IPS DF 19.7 (cell line): ENCODE measurements around the gene COL25A1.

Experiments used
- DNase-seq: peaks from one replicate; pipeline ENCODE4 v3.0.0-alpha.2; 2013; ENCODE audit warnings: low read depth, low spot score

COL25A1 gene

GRCh38 chr4:108820492-108821350, 481.7 kb downstream of the COL25A1 start:
- DNase-seq: no peak

DNA sequence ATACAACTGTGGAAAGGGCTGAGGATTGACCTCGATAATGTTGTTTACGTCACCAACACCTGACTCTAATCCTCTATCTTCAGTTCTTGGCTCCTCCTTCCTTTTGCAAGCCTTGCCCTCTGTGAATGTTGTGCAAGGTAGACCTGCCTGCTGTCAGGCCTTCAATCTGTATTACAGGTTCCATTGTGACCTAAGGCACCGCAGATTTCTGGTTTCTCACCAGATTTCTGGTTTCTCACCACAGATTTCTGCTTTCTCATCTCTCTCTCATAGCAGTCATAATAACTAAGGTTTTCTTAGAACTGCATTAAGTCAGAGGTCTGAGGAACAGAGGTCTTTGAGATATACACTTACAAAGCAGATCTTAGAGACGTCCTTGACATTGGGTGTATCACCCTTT, 488.1 kb downstream of the COL25A1 start:
- DNase-seq: no peak

GRCh38 chr4:108813261-108813660, 489.2 kb downstream of the COL25A1 start:
- no peak for DNase-seq

DNA sequence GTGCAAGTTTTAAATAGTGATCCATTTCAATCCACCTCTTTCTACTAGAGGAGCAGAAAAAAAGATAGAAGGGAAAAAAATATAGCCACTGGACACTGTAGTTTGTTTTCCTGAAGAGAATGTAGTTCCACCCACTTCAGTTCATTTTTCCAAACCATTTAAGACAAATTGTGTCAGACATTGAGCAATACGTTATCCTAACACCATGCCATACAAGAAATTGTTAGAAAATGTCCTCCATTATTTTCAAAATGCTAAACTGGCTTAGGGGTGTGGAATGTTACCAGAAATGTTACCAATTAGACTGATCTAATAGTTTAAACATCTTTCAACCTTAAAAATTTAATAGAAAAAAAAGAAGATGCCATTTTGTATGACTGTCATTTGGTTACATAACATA, 491.0 kb downstream of the COL25A1 start:
- DNase-seq: no peak

GRCh38 chr4:108810087-108810486, 492.4 kb downstream of the COL25A1 start:
- no peak for DNase-seq

DNA sequence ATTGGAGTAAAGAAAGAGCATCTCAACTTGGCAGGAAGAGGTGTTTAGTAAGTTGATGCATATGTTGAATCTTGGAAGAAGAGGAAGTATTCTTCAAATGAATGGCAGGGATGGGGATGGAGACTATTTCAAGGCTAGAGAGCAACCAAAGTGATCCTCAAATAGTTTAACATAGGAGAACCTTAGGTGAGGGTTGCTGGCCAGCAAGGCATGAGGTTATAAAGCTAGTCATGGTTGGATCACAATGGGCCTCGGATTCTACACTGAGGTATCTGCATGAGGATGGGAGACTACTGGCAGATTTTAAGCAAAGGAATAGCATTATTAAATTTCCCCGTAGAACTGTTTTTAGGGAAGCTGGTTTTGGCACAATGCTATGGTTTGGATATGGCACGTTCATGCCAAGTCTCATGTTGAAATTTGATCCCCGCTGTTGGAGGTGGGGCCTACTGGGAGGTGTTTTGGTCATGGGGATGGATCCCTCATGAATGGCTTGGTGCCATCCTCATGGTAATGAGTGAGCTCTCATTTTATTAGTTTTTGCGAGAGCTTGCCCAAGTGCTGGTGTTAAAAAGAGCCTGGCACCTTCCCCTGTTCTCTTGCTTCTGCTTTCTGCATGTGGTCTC, 497.7 kb downstream of the COL25A1 start:
- no peak for DNase-seq

DNA sequence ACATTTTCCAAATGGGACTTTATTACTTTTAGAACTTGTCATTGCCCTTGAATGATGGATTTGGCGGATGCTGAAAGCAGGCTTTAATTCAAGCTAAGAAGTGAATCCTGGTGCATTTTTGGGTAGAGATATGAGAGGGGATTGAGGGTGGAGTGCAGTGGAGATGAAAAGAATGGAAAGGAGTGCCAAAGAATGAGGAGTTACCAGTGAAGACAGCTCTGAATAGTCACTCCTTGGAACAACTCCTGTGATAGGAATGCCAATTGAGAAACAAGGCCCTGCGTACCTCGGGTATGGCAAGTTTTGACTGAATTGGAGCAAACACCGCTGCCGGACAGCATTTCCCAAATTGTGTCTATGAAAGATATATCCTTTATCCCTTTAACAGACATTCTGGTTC, 503.2 kb downstream of the COL25A1 start:
- no peak for DNase-seq

GRCh38 chr4:108796173-108796572, 506.3 kb downstream of the COL25A1 start:
- DNase-seq: no peak

DNA sequence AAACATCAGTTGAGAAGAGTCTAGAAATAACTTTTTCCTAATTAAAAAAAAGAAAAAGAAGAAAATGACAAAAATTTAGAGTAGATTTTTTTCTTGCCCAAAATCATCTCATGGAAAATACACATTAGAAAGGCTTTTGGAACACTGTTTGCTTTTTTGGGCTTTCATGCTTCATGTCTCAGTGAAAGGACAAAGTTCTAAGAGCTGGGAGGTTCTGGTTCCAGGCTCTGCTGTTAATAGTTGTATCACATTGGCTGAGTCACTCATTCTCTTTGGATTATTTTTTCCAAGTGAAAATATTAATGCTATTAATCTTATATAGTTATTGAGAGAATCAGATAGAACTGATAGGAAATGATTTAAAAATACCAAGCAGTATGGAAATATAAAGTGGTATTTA, 506.7 kb downstream of the COL25A1 start:
- DNase-seq: no peak

DNA sequence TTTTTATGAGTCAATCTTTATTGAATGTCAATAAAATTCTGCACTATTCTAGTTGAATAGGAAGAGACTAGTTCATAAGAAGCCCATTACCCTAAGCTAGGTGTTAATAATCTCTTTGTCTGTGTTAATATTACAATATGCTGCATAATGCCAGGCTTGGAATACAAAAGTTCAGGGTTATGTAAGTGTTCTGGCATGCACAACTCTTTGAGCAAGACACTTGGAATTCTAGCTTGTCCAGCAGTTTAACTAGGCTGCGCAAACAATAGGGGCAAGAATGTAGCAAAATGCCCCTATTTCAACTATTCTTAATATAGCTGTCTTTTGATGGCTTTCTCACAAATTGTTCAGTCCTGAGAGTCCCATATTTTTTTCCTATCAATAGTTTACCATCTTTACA, 508.3 kb downstream of the COL25A1 start:
- no peak for DNase-seq

DNA sequence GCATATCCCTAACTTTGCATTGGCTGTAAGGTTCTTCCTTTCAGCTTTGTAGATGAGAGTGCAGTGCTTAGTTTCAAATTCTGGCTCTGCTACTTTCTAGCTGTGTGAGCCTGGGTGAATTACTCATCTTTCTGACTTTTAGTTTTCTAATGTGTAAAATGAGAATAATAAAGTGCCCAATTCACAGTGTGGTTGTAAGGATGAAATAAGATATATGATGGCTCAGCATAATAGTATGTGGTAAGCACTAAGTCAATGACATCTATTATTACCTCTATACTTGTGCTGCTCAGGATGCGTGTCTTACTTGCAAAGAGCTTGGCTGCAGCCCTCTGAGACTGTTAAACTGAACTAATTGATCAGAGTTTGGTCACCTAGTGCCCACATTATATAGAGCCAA, 509.0 kb downstream of the COL25A1 start:
- DNase-seq: no peak

DNA sequence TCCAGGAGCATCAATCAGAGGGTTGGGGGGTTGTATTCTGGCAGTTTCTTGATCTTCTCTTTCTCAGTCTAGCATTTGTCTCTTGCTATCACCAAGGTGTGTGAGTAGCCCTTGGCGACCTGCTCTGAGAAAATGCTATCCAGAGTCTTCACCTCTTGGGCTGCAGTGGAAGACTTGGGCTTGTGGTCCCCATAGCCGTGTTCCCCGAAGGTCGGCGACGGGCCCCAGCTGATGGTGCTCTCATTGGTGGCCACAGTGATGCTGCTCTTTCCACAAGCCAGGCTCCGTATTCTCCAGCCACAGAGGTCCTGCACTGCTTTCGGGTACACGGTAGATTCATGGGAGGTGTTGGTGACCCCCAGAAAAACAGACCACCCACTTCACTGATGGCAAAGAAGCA, 513.7 kb downstream of the COL25A1 start:
- DNase-seq: no peak

GRCh38 chr4:108787724-108788123, 514.7 kb downstream of the COL25A1 start:
- DNase-seq: no peak

DNA sequence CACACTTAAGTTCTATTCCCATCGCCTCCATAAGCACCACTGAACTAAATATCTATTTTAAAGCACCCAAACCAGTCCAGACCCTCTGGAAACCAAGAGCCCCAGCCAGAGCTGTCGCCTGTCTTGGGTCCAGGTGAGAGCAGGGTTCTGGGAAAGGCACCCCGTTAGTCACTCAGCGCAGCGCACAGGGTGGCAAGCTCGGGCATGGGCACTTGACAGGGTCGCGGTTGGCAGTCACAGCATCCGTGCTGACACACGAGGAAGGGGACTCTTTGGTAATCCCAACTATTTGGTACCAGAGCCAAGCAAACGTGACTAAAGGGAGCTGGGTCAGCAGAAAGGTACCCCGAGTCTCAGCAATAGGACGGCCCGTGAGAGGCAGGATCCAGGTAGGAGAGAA, 515.4 kb downstream of the COL25A1 start:
- DNase-seq: no peak

DNA sequence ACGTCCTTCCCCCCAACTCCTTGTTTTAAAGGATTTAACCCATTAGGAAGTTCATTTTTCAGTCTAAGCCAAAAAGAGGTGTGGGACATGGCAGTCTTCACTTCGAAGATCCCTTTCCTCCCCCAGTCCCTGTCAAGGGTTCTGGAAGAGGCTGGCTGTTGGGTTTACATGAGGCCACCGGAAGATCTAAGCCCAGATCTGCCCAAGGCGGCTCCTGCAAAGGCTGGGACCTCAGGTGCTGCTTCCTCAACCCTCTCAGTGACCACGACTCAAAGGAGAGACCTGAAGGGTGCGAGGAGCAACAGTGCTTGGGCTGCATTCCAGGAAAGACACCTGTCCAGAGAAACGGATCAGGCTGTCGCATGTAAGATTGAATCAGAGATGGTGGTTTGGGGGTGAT, 516.1 kb downstream of the COL25A1 start:
- no peak for DNase-seq

- no peak for DNase-seq
Observed at GRCh38 chr4:108783665-108784463, 518.6 kb downstream of the COL25A1 start.

DNA sequence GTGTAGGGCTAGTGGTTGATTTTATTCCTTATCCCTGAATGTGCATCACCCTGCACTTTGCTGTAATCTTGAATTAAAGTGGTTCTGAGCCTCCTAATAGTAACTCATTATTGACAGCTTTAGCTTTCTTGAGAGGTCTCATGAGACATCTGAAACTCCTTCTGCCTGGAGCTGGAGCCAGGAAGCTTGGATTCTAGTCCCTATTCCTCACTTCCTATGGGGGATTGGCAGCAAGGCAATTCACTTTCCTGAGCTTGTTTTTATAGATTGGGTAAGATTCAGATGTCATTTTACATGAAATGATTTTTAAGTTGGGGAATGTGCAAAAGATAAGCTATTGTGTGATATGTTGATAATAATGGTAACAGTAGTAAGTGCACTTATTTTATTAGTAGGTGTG, 522.5 kb downstream of the COL25A1 start:
- DNase-seq: no peak

- DNase-seq: no peak
Observed at GRCh38 chr4:108777388-108777787, 525.1 kb downstream of the COL25A1 start.

GRCh38 chr4:108775921-108776320, 526.5 kb downstream of the COL25A1 start:
- DNase-seq: no peak

GRCh38 chr4:108774809-108775530, 527.5 kb downstream of the COL25A1 start:
- no peak for DNase-seq

DNA sequence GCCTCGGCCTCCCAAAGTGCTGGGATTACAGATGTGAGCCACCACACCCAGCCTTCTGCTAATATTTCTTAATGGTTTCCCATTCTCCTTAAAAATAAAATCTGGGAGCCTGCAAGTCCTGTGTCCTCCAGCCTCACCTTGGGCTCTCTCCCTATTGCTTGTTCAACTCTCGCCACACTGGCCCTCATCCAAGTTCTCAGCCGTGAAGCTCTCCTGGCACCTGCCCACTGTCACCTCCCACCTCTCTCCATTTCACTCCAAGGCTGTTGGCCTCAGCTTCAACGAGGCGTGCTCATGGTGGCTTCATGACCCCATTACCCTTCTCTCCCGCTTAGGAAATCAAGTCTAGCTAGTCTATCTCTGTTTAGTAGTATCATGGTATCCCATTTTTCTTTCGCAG, 530.1 kb downstream of the COL25A1 start:
- no peak for DNase-seq

DNA sequence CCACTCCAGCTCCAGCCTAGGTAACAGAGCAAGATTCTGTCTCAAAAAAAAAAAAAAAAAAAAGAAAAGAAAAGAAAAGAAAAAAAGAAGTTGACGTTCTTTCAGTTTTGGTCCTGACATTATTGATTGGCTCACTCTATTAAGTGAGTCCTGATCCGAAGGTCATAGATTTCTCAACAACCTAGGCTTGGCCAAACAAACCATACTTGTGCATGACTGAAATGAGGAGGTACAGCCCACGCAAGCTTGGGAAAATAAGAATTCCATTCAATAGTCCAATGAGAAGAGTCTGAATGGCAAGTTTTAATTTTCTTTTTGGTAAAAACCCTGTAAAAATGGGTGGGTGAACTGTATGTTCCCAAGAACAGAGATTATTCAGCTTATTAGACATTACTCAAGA, 536.4 kb downstream of the COL25A1 start:
- no peak for DNase-seq
